Activated CD4-positive, alpha-beta memory T cell treated with anti-CD3 and anti-CD28 coated beads, Interleukin-2, amount 10 ng/mL, durations not matched to agents 7 days and 5 days (primary cell): ENCODE data around the gene COMT. TPM values are rescaled to one million over a fixed set of nuclear protein-coding genes. Genes with fewer than 3 reads are reported as not detected.
A peak's percentile ranks its signal among the peaks of the same experiment; 100 is the strongest.

ENCODE experiments used
- CTCF ChIA-PET: fragments of 350-600 bp; sonication (Branson Sonifier 250); formaldehyde crosslinking; loops from one replicate; lab custom pipeline; 2021; ENCODE audit warnings: antibody characterized with exemption, inconsistent platforms; lab: Charles Lee
- POLR2A ChIA-PET: fragments of 350-600 bp; sonication (Branson Sonifier 250); formaldehyde crosslinking; loops from one replicate; lab custom pipeline; 2021; ENCODE audit warnings: antibody characterized with exemption; lab: Charles Lee
- DNase-seq: peaks from one replicate; pipeline ENCODE4 v3.0.0-alpha.2; 2020
- H3K27ac Mint-ChIP-seq: one replicate; pipeline ENCODE4 v1.8.0; 2021; ENCODE audit warnings: mild to moderate bottlenecking, mixed read lengths
- H3K27me3 Mint-ChIP-seq: one replicate; pipeline ENCODE4 v1.8.0; 2021; ENCODE audit warnings: mixed read lengths
- H3K36me3 Mint-ChIP-seq: one replicate; pipeline ENCODE4 v1.8.0; 2021; ENCODE audit warnings: low read depth, mixed read lengths
- H3K4me1 Mint-ChIP-seq: one replicate; pipeline ENCODE4 v1.8.0; 2021; ENCODE audit warnings: mixed read lengths
- H3K4me3 Mint-ChIP-seq: one replicate; pipeline ENCODE4 v1.8.0; 2021; ENCODE audit warnings: mild to moderate bottlenecking, mixed read lengths
- H3K9me3 Mint-ChIP-seq: one replicate; pipeline ENCODE4 v1.8.0; 2021; ENCODE audit warnings: mixed read lengths
- total RNA-seq, 2 experiments: library from RNA; stranded (reverse); gene quantifications; one replicate each; pipeline ENCODE4 v1.2.3, GENCODE V29; 2021

The COMT gene
- total RNA-seq, 2 experiments from 2014 or later: 78.7 to 79.3 TPM

DNA sequence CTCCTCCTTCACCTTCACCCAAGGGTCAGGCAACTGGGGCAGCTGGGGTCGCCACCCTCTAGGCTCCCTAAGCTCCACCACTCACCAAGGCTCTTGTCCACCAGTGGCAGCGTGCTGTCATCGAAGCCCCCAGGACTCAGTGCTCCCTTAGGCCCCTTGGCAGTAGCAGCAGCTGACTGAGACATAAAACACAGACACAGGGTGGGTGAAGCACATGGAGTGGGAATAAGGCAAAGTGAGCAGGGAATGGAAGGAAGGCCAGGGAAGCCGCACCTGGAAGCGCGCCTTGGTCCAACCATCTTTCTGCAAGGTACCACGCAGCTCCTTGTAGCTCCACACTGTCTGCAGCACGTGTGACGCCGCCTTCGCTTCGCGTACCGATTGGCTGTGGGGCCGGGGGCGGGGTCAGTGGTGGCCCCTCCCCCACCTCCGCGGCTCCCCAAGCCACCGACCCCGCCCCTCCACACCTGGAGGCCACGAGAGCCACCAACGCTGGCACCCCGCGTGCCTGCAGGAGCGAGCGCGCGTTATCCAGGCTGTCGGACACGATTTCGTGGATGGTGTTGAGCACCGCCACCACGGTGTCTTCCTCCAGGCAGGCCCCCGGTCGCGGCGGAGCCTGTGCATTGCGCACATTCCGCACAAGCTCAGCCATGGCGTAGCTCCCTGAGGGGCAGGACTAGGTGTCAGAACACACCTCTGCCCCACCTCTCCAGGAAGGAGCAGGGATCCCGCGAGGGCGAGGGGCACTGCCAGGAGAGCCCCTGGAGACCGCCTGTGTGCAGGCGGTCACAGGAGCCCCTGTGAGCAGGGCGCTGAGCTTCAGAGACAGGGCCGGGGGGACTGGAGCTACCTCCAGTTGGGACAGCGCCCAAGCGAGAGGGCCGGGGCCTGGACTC lies 31.3 kb downstream of the COMT start:
- Mint-ChIP-seq H3K36me3 (no peaks in the 10 kb centered on the region), H3K9me3 (no peaks in the 10 kb centered on the region), H3K4me3 (no peak overlapping the region), H3K4me1 (peaks cover 5% of the 10 kb centered on the region), H3K27ac (no peak overlapping the region), H3K27me3 (no peaks in the 10 kb centered on the region)
- ChIA-PET CTCF (interaction anchor here (1.0 to 2.1 kb wide), 2 partner anchors 19 to 40 kb away, joined by 4 to 7 read pairs; no protein-coding TSS in a partner anchor), POLR2A (no interaction called here)
- DNase-seq: no peak

GRCh38 chr22:19973551-19974267 lies 32.1 kb downstream of the COMT start:
- Mint-ChIP-seq H3K4me1 (peaks cover 5% of the 10 kb centered on the region), H3K27me3 (no peaks in the 10 kb centered on the region), H3K36me3 (no peaks in the 10 kb centered on the region), H3K9me3 (no peaks in the 10 kb centered on the region), H3K4me3 (no peak overlapping the region), H3K27ac (no peak overlapping the region)
- POLR2A ChIA-PET: interaction anchor here (1.4 kb wide), 1 partner anchor 41 kb away, joined by 3 read pairs; no protein-coding TSS in a partner anchor
- CTCF ChIA-PET: interaction anchor here (0.9 kb wide), 1 partner anchor 156 kb away, joined by 3 read pairs; no protein-coding TSS in a partner anchor
- DNase-seq: no peak

- peak; percentile 28 for DNase-seq
- CTCF ChIA-PET: interaction anchor here (0.9 kb wide), 1 partner anchor 155 kb away, joined by 3 read pairs; no protein-coding TSS in a partner anchor
- no peak overlapping the region for H3K27ac Mint-ChIP-seq
Observed at GRCh38 chr22:19974268-19974861, 32.8 kb downstream of the COMT start.

DNA sequence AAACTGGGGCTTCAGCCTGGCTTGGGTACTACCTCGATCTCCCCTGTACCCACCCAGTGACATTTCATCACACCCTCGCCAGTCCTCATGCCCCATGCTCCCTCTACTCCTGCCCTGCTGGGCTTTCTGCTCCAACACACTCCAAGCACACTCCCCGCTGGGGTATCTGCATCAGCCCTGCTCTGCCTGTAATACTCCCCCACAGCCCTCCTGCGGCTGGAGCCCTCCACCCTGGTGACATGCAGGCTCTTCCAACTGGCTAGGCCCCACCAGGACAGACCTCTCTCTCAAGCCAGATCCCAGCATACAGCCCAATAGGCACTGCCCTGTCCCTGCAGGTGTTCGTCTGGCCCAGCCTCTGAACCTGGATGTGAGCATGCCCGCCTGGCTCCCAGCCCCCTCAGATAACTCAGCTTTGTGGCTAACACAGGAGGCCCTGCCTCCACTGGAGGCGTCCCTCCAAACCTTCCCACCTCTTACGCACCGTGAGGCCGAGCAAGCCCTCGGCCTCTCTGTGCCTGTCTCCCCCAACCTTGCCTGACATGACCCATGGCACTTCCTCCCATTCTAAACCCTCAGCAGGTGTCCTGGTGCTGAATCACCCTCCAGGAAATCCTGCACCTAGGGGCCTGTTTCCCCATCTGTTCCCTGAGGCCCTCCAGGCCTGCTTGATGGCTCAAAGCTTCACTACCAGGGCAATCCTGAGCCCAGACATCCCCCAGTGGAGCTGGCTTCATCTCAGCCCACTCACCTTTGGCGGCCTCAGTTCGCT lies 33.5 kb downstream of the COMT start:
- Mint-ChIP-seq H3K4me1 (peaks cover 5% of the 10 kb centered on the region), H3K36me3 (no peaks in the 10 kb centered on the region), H3K9me3 (no peaks in the 10 kb centered on the region), H3K4me3 (no peak overlapping the region), H3K27me3 (no peaks in the 10 kb centered on the region), H3K27ac (no peak overlapping the region)
- ChIA-PET CTCF (no interaction called here), POLR2A (interaction anchor here (1.1 to 1.4 kb wide), 2 partner anchors 40 to 143 kb away, joined by 3 read pairs; no protein-coding TSS in a partner anchor)
- DNase-seq: no peak

More at GRCh38 chr22:19974268-19974861, 32.8 kb downstream of the COMT start:
- peaks cover 5% of the 10 kb centered on the region for H3K4me1 Mint-ChIP-seq
- no peaks in the 10 kb centered on the region for H3K36me3 Mint-ChIP-seq
- no peak overlapping the region for H3K4me3 Mint-ChIP-seq
- H3K27me3 Mint-ChIP-seq: no peaks in the 10 kb centered on the region
- POLR2A ChIA-PET: interaction anchor here (1.1 to 1.4 kb wide), 2 partner anchors 41 to 143 kb away, joined by 3 read pairs; no protein-coding TSS in a partner anchor
- H3K9me3 Mint-ChIP-seq: no peaks in the 10 kb centered on the region

- POLR2A ChIA-PET: no interaction called here
Observed at GRCh38 chr22:19975707-19976035, 34.1 kb downstream of the COMT start.

GRCh38 chr22:19976671-19977070 lies 35.1 kb downstream of the COMT start:
- Mint-ChIP-seq H3K36me3 (no peaks in the 10 kb centered on the region), H3K27ac (no peak overlapping the region), H3K27me3 (no peaks in the 10 kb centered on the region), H3K9me3 (no peaks in the 10 kb centered on the region), H3K4me3 (no peak overlapping the region), H3K4me1 (peaks cover 4% of the 10 kb centered on the region)
- no peak for DNase-seq
- CTCF ChIA-PET: no interaction called here
- POLR2A ChIA-PET: no interaction called here

More at GRCh38 chr22:19975707-19976035, 34.1 kb downstream of the COMT start:
- Mint-ChIP-seq H3K36me3 (no peaks in the 10 kb centered on the region), H3K27ac (no peak overlapping the region), H3K9me3 (no peaks in the 10 kb centered on the region), H3K27me3 (no peaks in the 10 kb centered on the region), H3K4me1 (peaks cover 4% of the 10 kb centered on the region), H3K4me3 (no peak overlapping the region)
- CTCF ChIA-PET: no interaction called here
- DNase-seq: no peak

DNA sequence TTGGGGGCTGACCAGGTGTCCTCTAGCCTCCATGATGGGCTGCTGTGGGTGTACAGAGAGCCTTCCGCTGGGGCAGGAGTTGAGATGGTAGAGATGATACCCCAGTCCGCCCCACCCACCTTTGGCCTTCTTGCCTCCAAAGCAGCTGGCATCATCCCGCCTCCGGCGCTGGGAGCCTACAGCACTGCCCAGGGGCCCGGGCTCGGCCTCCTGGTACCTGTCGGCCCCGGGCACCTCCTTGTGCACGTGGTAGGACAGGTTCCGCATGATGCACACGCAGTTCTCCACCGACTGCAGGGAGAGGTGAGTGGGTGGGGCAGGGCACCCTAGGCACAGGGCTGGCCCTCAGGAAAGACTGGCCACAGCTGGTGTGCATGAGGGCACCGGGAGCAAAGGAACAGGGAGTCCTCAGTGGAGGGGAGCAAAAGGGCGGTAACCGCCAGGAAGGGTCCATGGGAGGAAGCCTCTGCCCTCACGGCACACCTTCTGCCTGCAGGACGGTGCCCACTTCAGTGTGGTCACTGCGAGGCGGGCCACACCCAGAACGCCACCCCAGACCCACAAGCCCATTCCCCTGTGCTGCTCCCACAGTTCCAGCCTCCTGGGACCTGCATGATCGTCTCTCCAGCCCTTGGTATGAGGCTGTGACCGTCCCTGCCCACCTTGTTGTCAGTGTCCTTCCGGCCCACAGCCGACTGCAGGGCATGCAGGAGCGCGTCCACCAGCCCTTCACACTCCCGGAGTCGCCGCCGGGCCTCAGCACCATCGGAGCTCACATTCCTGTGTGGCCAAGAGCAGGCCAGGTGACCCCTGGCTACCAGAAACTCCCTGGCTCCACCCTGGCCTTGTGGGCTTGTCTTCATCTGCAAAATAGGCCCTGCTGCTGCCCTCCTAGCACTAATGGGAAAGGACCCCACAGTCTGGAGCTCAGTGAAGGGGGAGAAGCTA lies 36.0 kb downstream of the COMT start:
- no peak overlapping the region for H3K27ac Mint-ChIP-seq
- CTCF ChIA-PET: no interaction called here
- H3K27me3 Mint-ChIP-seq: no peaks in the 10 kb centered on the region
- POLR2A ChIA-PET: no interaction called here
- H3K9me3 Mint-ChIP-seq: no peaks in the 10 kb centered on the region
- no peak for DNase-seq
- H3K36me3 Mint-ChIP-seq: no peaks in the 10 kb centered on the region
- peaks cover 4% of the 10 kb centered on the region for H3K4me1 Mint-ChIP-seq
- no peak overlapping the region for H3K4me3 Mint-ChIP-seq

DNA sequence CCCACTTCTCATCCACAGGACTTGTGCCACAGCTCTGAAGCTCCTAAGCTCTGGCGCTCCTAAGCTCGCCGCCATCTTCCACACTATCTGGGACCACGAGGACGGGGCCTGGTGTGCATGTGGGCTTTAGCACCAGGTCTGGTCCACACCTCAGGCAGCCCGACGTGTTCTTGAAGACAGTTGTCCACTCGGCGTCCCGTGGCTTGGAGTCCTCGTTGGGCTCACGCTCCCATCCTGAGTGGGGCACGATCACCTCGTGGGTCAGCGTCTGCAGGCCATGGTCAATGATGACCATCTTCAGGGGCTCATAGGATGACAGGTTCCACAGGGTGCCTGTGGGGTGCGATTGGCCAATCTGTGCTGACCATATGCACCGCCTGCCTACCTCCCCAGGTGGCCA lies 37.2 kb downstream of the COMT start:
- Mint-ChIP-seq H3K4me1 (peaks cover 4% of the 10 kb centered on the region), H3K36me3 (no peaks in the 10 kb centered on the region), H3K9me3 (no peaks in the 10 kb centered on the region), H3K27ac (no peak overlapping the region), H3K27me3 (no peaks in the 10 kb centered on the region), H3K4me3 (no peak overlapping the region)
- POLR2A ChIA-PET: no interaction called here
- DNase-seq: no peak
- CTCF ChIA-PET: interaction anchor here (1.8 kb wide), 1 partner anchor 8 kb away, joined by 7 read pairs; no protein-coding TSS in a partner anchor

DNA sequence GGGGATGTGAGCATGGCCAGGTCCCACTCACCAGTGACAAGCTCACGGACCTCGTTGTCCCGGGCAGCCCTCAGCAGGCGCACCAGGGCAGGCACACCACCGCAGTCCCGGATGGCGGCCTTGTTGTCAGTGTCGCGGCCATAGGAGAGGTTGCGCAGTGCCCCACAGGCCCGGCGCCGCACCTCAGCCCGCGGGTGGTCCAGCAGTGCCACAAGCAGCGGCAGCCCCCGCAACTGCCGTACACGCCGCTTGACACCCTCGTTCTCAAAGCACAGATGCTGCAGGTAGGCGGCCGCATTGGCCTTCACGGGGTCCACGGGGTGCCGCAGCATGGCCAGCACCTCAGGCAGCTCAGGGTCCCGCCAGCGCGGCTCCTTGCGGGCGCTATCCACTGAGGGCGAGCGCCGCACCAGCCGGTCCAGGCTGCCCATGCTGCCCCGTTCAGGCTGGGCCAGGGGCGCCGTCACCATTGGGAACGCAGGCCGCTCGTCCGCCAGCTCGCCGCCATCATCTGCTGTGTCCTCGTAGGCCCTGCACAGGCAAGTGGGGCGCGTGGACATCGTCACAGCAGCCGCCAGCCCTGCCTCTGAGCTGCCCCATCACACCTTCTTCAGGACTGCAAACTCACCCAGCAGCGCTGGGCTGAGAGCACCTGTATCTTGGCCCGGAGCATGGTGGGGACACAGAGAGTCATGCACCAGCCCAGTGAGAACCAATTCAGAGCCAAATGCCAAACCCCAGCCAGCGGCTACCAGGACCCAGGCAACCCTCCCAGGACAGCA lies 38.3 kb downstream of the COMT start:
- H3K4me3 Mint-ChIP-seq: no peak overlapping the region
- no peak for DNase-seq
- H3K9me3 Mint-ChIP-seq: no peaks in the 10 kb centered on the region
- H3K27ac Mint-ChIP-seq: no peak overlapping the region
- ChIA-PET POLR2A (no interaction called here), CTCF (interaction anchor here (1.8 kb wide), 1 partner anchor 9 kb away, joined by 7 read pairs; no protein-coding TSS in a partner anchor)
- no peaks in the 10 kb centered on the region for H3K36me3 Mint-ChIP-seq
- peaks cover 4% of the 10 kb centered on the region for H3K4me1 Mint-ChIP-seq
- no peaks in the 10 kb centered on the region for H3K27me3 Mint-ChIP-seq

GRCh38 chr22:19980766-19981165 lies 39.2 kb downstream of the COMT start:
- Mint-ChIP-seq H3K27me3 (no peaks in the 10 kb centered on the region), H3K36me3 (no peaks in the 10 kb centered on the region), H3K4me1 (no peaks in the 10 kb centered on the region), H3K27ac (no peak overlapping the region), H3K9me3 (no peaks in the 10 kb centered on the region), H3K4me3 (no peak overlapping the region)
- ChIA-PET CTCF (no interaction called here), POLR2A (no interaction called here)
- DNase-seq: no peak
